GM12878 (cell line): ENCODE data around the gene PRPSAP1. TPM values are rescaled to one million over a fixed set of nuclear protein-coding genes. Genes with fewer than 3 reads are reported as not detected.

ENCODE experiments used
- ATAC-seq: fragments of 200-7000 bp; cut with Tn5 transposase; 3 replicates; pipeline ENCODE4 v1.9.1; 2020; ENCODE audit warnings: mild to moderate bottlenecking, moderate library complexity
- BruUV-seq: library from RNA; stranded (reverse); fragments of 400-500 nt; replicated peaks from 2 replicates; lab custom pipeline; 2021; lab: Mats Ljungman, UMichigan
- CTCF ChIA-PET: fragments of 300-600 bp; sonication (Branson Sonifier 250); formaldehyde crosslinking; extraction: SDS; loops from one replicate; lab custom pipeline; 2021; ENCODE audit warnings: inconsistent platforms; lab: Yijun Ruan, JAX
- POLR2A ChIA-PET: fragments of 350-600 bp; formaldehyde crosslinking; extraction: SDS; loops from one replicate; lab custom pipeline; 2021; ENCODE audit warnings: inconsistent platforms; lab: Charles Lee
- RAD21 ChIA-PET: fragments of 300-600 bp; sonication (Branson Sonifier 250); formaldehyde crosslinking; loops from one replicate; lab custom pipeline; 2023; ENCODE audit warnings: antibody characterized with exemption; ENCODE audit not compliant: unreplicated experiment; lab: Charles Lee
- SMC1A ChIA-PET: fragments of 300-600 bp; sonication (Branson Sonifier 250); formaldehyde crosslinking; loops from one replicate; lab custom pipeline; 2023; ENCODE audit not compliant: unreplicated experiment, uncharacterized antibody; lab: Charles Lee
- DNase-seq: peaks from one replicate; pipeline ENCODE4 v3.0.0-alpha.2; 2011; ENCODE audit warnings: low read depth, low spot score
- FAIRE-seq: peaks from 3 replicates; lab custom pipeline; 2011; peaks lifted over from hg19 to GRCh38; lab: Jason Lieb, UNC
- H2AFZ ChIP-seq: 2 replicates; pipeline ENCODE4 v1.6.0; 2011; ENCODE audit warnings: low read depth, low read length, control low read depth; ENCODE audit not compliant: control insufficient read depth
- H3K27ac ChIP-seq: 2 replicates; pipeline ENCODE4 v1.5.1; 2011; ENCODE audit warnings: control low read depth; ENCODE audit not compliant: control insufficient read depth, insufficient read depth
- H3K27me3 ChIP-seq, 2 experiments: replicated peaks in 1 of 2; 2 replicates each; pipeline versions ENCODE4 v1.6.0 to v1.6.1; 2011; ENCODE audit warnings: low read length in 1 of 2; ENCODE audit not compliant: control insufficient read depth in 2 of 2, insufficient read depth in 2 of 2
- H3K36me3 ChIP-seq, 2 experiments: 2 replicates each; pipeline ENCODE4 v1.5.1; 2011; ENCODE audit warnings: low read length in 1 of 2; ENCODE audit not compliant: control insufficient read depth in 2 of 2, insufficient read depth in 2 of 2
- H3K4me1 ChIP-seq: 2 replicates; pipeline ENCODE4 v1.6.1; 2011; ENCODE audit warnings: mild to moderate bottlenecking, low read length, moderate library complexity, mixed read lengths; ENCODE audit not compliant: control insufficient read depth, insufficient read depth
- H3K4me2 ChIP-seq: 2 replicates; pipeline ENCODE4 v1.6.0; 2011; ENCODE audit warnings: control low read depth; ENCODE audit not compliant: control insufficient read depth, insufficient read depth
- H3K4me3 ChIP-seq: fragments of 200-600 bp; sonication (generic); 2 replicates; pipeline ENCODE4 v1.5.1; 2016
- H3K79me2 ChIP-seq: 2 replicates; pipeline ENCODE4 v1.6.0; 2011; ENCODE audit warnings: low read length; ENCODE audit not compliant: control insufficient read depth, insufficient read depth
- H3K9ac ChIP-seq: 2 replicates; pipeline ENCODE4 v1.8.0; 2011; ENCODE audit warnings: low read length, control low read depth, mixed read lengths; ENCODE audit not compliant: control insufficient read depth, insufficient read depth
- H3K9me3 ChIP-seq: replicated peaks from 3 replicates; pipeline ENCODE4 v1.5.1; 2011; ENCODE audit warnings: mild to moderate bottlenecking, low read length; ENCODE audit not compliant: control insufficient read depth, insufficient read depth
- H4K20me1 ChIP-seq: 2 replicates; pipeline ENCODE4 v1.6.0; 2011; ENCODE audit not compliant: control insufficient read depth, insufficient read depth
- FOS ChIP-seq: IDR thresholded peaks from 3 replicates; pipeline ENCODE4 v1.6.1; 2011; ENCODE audit warnings: borderline replicate concordance; ENCODE audit not compliant: insufficient read length; ENCODE audit errors: extremely low read depth
- GABPA ChIP-seq: IDR thresholded peaks from 2 replicates; pipeline ENCODE4 v1.6.1; 2014; ENCODE audit warnings: antibody characterized with exemption, low read depth, mild to moderate bottlenecking, inconsistent platforms
- HDGF ChIP-seq: fragments of 450-650 bp; IDR thresholded peaks from 2 replicates; pipeline ENCODE4 v1.6.1; 2016; ENCODE audit warnings: antibody characterized with exemption
- SMARCA5 ChIP-seq: fragments of 450-650 bp; IDR thresholded peaks from 2 replicates; pipeline ENCODE4 v1.6.1; 2017; ENCODE audit warnings: mild to moderate bottlenecking
- WGBS: methylation state at CpG from one replicate; pipeline ENCODE4 v1.1.6; 2016; ENCODE audit warnings: low lambda C conversion rate; ENCODE audit not compliant: insufficient replicate concordance, insufficient coverage; ENCODE audit errors: missing lambda C conversion rate; 5-methylcytosine and 5-hydroxymethylcytosine counted together
- in situ Hi-C: fragments of 300-500 bp; cut with MboI; formaldehyde crosslinking; loops from 9 replicates; pipeline ENCODE4 v1.14.3; 2018; ENCODE audit warnings: mixed read lengths
- intact Hi-C: fragments of 100-400 bp; cut with micrococcal nuclease; formaldehyde crosslinking; loops from one replicate; pipeline ENCODE4 v1.14.2; 2022; ENCODE audit not compliant: unreplicated experiment
- polyA plus RNA-seq, 11 experiments: library from polyadenylated mRNA; depleted of rRNA in 4 of 11; unstranded in 6 of 11; stranded (reverse) in 5 of 11; fragments of >200 nt; fragmentation: Nextera tagmentation in 4 of 11; fragmentation: Illumina TruSeq in 1 of 11; extraction: Ambion mirVana in 4 of 11; extraction: Trizol in 1 of 11; gene quantifications; 1 replicate in 1 of 11; 2 replicates in 10 of 11; pipeline versions ENCODE4 v1.2.1 to v1.2.3, GENCODE V29; 2011 to 2016; ENCODE audit warnings: inconsistent platforms in 2 of 11, missing spikeins in 2 of 11, low read depth in 1 of 11
- total RNA-seq, 4 experiments: library from RNA; depleted of rRNA in 3 of 4; stranded (reverse); fragments of >200 nt in 3 of 4; fragmentation: Illumina TruSeq in 1 of 4; extraction: Trizol in 1 of 4; gene quantifications; 2 replicates each; pipeline versions ENCODE4 v1.2.1 to v1.2.3, GENCODE V29; 2013 to 2021

The PRPSAP1 gene
- total and polyA plus RNA-seq, 10 of the 15 experiments (the other 5 are each of a cell fraction or from before 2014, with no cell fraction given) = 15.8 to 84.2 (median 44.2) TPM

- Histone ChIP-seq H3K79me2 (peaks cover 38% of the 10 kb centered on the region), H3K9ac (peak overlapping the region; percentile 66), H3K9me3 (no peaks in the 10 kb centered on the region), H3K4me2 (peak overlapping the region; percentile 44), H4K20me1 (no peaks in the 10 kb centered on the region), H2AFZ (no peak overlapping the region), H3K27ac (peak overlapping the region; percentile 87), H3K36me3 (no peaks in the 10 kb centered on the region), H3K27me3 (no peaks in the 10 kb centered on the region), H3K4me3 (peak overlapping the region; percentile 64), H3K4me1 (peaks cover 45% of the 10 kb centered on the region)
- no peak for ATAC-seq
- FAIRE-seq = no peak
- CTCF ChIA-PET = interaction anchor here (0.7 to 7.9 kb wide), 14 partner anchors 9 to 250 kb away, joined by 3 to 82 read pairs (median 7); no protein-coding TSS in a partner anchor
- TF ChIP-seq SMARCA5 (no peak), GABPA (no peak), HDGF (peak; percentile 36; the same call in 1 of the 2 replicates), FOS (no peak)
- POLR2A ChIA-PET = interaction anchor here (0.6 to 17.9 kb wide), 12 partner anchors 8 to 479 kb away, joined by 3 to 427 read pairs (median 8); partner anchors contain the start of genes RNF157, UNK and WBP2
- SMC1A ChIA-PET = interaction anchor here (0.5 to 8.3 kb wide), 17 partner anchors 9 to 160 kb away, joined by 3 to 226 read pairs (median 7); partner anchors contain the start of gene EXOC7
- intact Hi-C loops (loop anchor here (1.0 to 10.0 kb wide), 4 partner anchors 12 to 479 kb away; partner anchors contain the start of gene UNK), in situ Hi-C loops (loop anchor here (5.0 to 25.0 kb wide), 4 partner anchors 77 to 1898 kb away; partner anchors contain the start of genes SYNGR2 and UNK)
- WGBS = 77% methylated on average over 5 of the region's 5 CpGs
- RAD21 ChIA-PET = interaction anchor here (0.6 to 18.5 kb wide), 16 partner anchors 10 to 473 kb away, joined by 3 to 419 read pairs (median 6); partner anchors contain the start of genes PRPSAP1 and SRSF2
- BruUV-seq = no TSS peak
- no peak for DNase-seq
Measured at GRCh38 chr17:76263896-76264295, 89.8 kb downstream of the PRPSAP1 start.
